ENCODE data around the gene DIMT1.
A peak's percentile ranks its signal among the peaks of the same experiment; 100 is the strongest.

Gene DIMT1

DNA sequence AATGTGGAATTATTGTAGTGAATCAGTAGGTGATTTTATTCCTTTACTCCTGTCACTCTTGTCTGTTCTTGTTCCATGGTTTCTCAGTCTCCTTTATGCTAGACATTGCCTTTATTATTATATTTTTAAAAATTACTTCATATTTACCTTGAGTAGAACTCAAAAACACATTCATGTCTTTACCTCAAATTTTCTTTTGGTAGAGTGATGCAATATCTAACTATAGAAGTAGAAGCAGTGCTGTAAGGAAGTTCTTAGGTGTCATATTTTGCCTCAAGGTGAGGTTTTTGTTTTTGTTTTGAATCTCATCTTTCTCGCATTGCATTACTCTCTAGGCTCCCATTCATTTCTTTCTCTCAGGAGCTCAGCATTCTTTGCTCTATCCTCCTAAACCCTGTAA lies 21.1 kb upstream of the DIMT1 start:
- Mint-ChIP-seq H3K27ac (no peak overlapping the region), H3K36me3 (ENCODE audit: low read depth) (peaks cover 31% of the 10 kb centered on the region), H3K27me3 (ENCODE audit: low read depth, poor library complexity) (no peaks in the 10 kb centered on the region), H3K4me3 (no peak overlapping the region), H3K9me3 (peaks cover 3% of the 10 kb centered on the region), H3K4me1 (no peaks in the 10 kb centered on the region)
- TF ChIP-seq, protein P1, sequence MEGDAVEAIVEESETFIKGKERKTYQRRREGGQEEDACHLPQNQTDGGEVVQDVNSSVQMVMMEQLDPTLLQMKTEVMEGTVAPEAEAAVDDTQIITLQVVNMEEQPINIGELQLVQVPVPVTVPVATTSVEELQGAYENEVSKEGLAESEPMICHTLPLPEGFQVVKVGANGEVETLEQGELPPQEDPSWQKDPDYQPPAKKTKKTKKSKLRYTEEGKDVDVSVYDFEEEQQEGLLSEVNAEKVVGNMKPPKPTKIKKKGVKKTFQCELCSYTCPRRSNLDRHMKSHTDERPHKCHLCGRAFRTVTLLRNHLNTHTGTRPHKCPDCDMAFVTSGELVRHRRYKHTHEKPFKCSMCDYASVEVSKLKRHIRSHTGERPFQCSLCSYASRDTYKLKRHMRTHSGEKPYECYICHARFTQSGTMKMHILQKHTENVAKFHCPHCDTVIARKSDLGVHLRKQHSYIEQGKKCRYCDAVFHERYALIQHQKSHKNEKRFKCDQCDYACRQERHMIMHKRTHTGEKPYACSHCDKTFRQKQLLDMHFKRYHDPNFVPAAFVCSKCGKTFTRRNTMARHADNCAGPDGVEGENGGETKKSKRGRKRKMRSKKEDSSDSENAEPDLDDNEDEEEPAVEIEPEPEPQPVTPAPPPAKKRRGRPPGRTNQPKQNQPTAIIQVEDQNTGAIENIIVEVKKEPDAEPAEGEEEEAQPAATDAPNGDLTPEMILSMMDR (IDR thresholded peaks at IDR 0.05): no peak
- no peak for DNase-seq

DNA sequence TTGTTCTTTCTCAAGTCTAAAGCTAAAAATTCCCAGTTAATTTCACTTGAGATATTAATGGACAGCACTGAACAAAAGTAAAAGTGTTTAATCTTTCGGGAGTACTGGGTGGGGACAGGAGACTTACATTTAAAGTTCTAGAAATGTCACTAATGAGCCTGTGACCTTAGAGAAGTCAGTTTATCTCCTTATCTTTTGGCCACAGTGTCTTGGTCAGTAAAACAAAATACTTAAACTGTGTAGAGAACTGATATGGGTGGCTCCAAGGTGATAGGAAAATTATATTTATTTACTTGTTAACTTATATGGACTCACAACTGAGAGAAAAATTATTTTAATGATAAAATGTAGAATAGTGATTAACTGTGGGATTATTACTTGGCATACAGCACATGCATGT lies 17.7 kb upstream of the DIMT1 start:
- Mint-ChIP-seq H3K36me3 (ENCODE audit: low read depth) (peaks cover 40% of the 10 kb centered on the region), H3K4me1 (no peaks in the 10 kb centered on the region), H3K9me3 (peaks cover 3% of the 10 kb centered on the region), H3K27ac (no peak overlapping the region), H3K4me3 (no peak overlapping the region), H3K27me3 (ENCODE audit: low read depth, poor library complexity) (no peaks in the 10 kb centered on the region)
- TF ChIP-seq, protein P1 (IDR thresholded peaks at IDR 0.05): no peak
- DNase-seq: no peak

DNA sequence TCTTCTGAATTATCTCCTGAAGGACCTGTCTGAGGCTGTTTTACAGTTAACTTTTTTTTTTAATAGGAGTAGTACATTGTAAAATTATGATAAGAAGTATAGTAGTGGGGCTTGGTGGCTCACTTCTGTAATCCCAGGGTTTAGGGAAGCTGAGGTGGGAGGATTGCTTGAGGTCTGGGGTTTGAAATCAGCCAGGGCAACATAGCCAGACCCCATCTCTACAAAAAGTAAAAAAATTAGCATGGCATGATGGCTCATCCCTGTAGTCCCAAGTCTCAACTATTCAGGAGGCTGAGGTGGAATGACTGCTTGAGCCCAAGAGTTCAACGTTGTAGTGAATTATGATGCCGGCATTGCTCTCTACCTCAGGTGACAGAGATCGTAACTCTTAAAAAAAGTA lies 15.9 kb upstream of the DIMT1 start:
- no peak for DNase-seq
- H3K9me3 Mint-ChIP-seq: no peaks in the 10 kb centered on the region
- peaks cover 4% of the 10 kb centered on the region for H3K4me1 Mint-ChIP-seq
- H3K27ac Mint-ChIP-seq: no peak overlapping the region
- H3K36me3 Mint-ChIP-seq (ENCODE audit: low read depth): peaks cover 23% of the 10 kb centered on the region
- H3K27me3 Mint-ChIP-seq (ENCODE audit: low read depth, poor library complexity): no peaks in the 10 kb centered on the region
- TF ChIP-seq, protein P1 (IDR thresholded peaks at IDR 0.05): no peak
- no peak overlapping the region for H3K4me3 Mint-ChIP-seq

DNA sequence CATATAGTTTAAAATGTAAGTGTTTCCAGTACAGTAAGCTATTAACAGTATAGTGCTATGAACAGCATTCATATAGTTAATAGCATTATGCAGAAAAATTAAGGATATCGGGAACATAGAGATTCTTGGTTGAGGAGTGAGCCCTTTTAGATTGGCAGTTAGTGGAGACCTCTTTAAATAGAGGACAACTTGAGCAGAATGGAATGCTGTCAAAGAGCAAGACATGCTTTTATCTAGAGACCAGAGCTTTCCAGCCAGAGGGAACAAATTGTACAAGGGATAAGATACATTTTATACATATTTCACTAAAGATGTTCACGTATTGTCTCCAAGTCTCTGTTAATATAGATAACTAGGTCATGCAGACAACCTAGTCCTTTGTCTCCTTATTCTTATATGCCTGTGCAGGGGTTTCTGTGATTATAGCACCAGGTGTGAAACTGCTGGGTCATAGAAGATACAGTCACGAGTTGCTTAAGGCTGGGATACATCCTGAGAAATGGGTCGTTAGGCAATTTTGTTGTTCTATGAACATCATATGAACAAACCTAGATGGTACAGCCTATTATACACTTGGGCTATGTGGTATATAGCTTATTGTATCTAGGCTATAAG lies 14.9 kb upstream of the DIMT1 start:
- no peak overlapping the region for H3K27ac Mint-ChIP-seq

DNA sequence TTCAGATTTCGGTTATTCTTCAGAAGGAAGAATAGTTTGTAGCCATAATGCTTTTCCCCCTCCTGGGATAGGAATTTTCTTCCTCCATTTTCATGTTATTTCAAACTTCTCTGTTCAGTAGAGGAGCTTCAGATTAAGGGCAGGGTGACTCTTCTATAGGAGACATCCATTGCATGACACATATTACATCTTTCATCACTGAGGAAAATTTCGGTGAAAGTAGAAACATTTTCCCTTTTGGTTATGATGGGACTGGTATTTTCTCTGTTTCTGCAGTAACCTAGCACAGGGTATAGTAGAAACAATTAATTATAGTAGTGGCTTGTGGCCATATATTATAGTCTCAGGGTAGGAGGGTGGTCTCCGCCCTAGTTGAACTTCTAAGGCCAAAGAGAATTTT lies 10.0 kb upstream of the DIMT1 start:
- Mint-ChIP-seq H3K4me3 (peak overlapping the region; percentile 91), H3K36me3 (ENCODE audit: low read depth) (no peaks in the 10 kb centered on the region), H3K27me3 (ENCODE audit: low read depth, poor library complexity) (peaks cover 4% of the 10 kb centered on the region), H3K4me1 (peaks cover 31% of the 10 kb centered on the region), H3K27ac (peak overlapping the region; percentile 88), H3K9me3 (no peaks in the 10 kb centered on the region)
- TF ChIP-seq, protein P1 (IDR thresholded peaks at IDR 0.05): no peak
- no peak for DNase-seq

More for the DNA sequence above, 14.9 kb upstream of the DIMT1 start:
- Mint-ChIP-seq H3K36me3 (ENCODE audit: low read depth) (peaks cover 19% of the 10 kb centered on the region), H3K9me3 (no peaks in the 10 kb centered on the region), H3K27me3 (ENCODE audit: low read depth, poor library complexity) (no peaks in the 10 kb centered on the region), H3K4me3 (no peak overlapping the region), H3K4me1 (peaks cover 14% of the 10 kb centered on the region)
- TF ChIP-seq, protein P1 (IDR thresholded peaks at IDR 0.05): no peak
- DNase-seq: no peak
